GM12892 (cell line): ENCODE results near the gene AQP5.

Experiments used
- POLR2A ChIP-seq: IDR thresholded peaks from 2 replicates; pipeline ENCODE4 v1.6.1; 2011; ENCODE audit warnings: low read depth, low read length, control low read depth
- TAF1 ChIP-seq: IDR thresholded peaks from 2 replicates; pipeline ENCODE4 v1.6.1; 2011; ENCODE audit warnings: low read depth, mild to moderate bottlenecking, control low read depth, low read length, borderline replicate concordance

- TF ChIP-seq POLR2A (no peak), TAF1 (no peak)
Observed at GRCh38 chr12:49963976-49964815, 2.5 kb downstream of the AQP5 start.
